BLaER1 treated with 17β-estradiol and CSF1 and Interleukin-3, amounts not matched to agents 10 nM and 100 nM (cell line): ENCODE measurements around the gene SPATA21.
"Not testable (repeated sequence)": the region's sequence is repeated elsewhere in the genome, so short reads cannot be mapped to it uniquely, and the experiment has no call there.

Experiments used
- H3K27ac ChIP-seq, 11 experiments: shearing (Covaris generic); formaldehyde crosslinking; 2 replicates each; pipeline ENCODE4 v1.8.1; 2022
- H3K27me3 ChIP-seq, 11 experiments: shearing (Covaris generic); formaldehyde crosslinking; 2 replicates each; pipeline ENCODE4 v1.8.1; 2022
- H3K36me3 ChIP-seq, 11 experiments: shearing (Covaris generic); formaldehyde crosslinking; 2 replicates each; pipeline ENCODE4 v1.8.1; 2022
- H3K4me1 ChIP-seq, 10 experiments: shearing (Covaris generic); formaldehyde crosslinking; 2 replicates each; pipeline ENCODE4 v1.8.1; 2022
- H3K4me2 ChIP-seq, 11 experiments: shearing (Covaris generic); formaldehyde crosslinking; 2 replicates each; pipeline ENCODE4 v1.8.1; 2022
- H3K4me3 ChIP-seq, 10 experiments: shearing (Covaris generic); formaldehyde crosslinking; 2 replicates each; pipeline ENCODE4 v1.8.1; 2022
- H3K9ac ChIP-seq, 11 experiments: shearing (Covaris generic); formaldehyde crosslinking; 2 replicates each; pipeline ENCODE4 v1.8.1; 2022
- H3K9me3 ChIP-seq, 11 experiments: shearing (Covaris generic); formaldehyde crosslinking; replicated peaks in 1 of 11; 2 replicates each; pipeline ENCODE4 v1.8.1; 2022
- H4K20me1 ChIP-seq, 11 experiments: shearing (Covaris generic); formaldehyde crosslinking; 2 replicates each; pipeline ENCODE4 v1.8.1; 2022
- Cebpa-rat ChIP-seq, 11 experiments: shearing (Covaris generic); IDR thresholded peaks; 2 replicates each; pipeline ENCODE4 v1.8.1; 2022

The SPATA21 gene

GRCh38 chr1:16474166-16474800 lies 37.1 kb upstream of the SPATA21 start:
- TF ChIP-seq Cebpa-rat (IDR thresholded peaks at IDR 0.05): no peak
- no peak overlapping the region for H3K4me3 ChIP-seq
- H3K27me3 ChIP-seq: no peaks in the 10 kb centered on the region
- peaks cover 0 to 19% (median 15%) of the 10 kb centered on the region in 10 experiments; a peak in 13 of 20 replicates for H3K4me1 ChIP-seq
- no peak overlapping the region for H3K4me2 ChIP-seq
- H3K36me3 ChIP-seq: peaks cover 14 to 91% (median 26%) of the 10 kb centered on the region in 11 experiments
- no peak overlapping the region for H3K9ac ChIP-seq
- H3K27ac ChIP-seq: no peak overlapping the region
- H3K9me3 ChIP-seq: no peaks in the 10 kb centered on the region
- peaks cover 0 to 69% (median 0%) of the 10 kb centered on the region in 11 experiments; a peak in 9 of 22 replicates for H4K20me1 ChIP-seq

- peaks cover 0 to 94% (median 0%) of the 10 kb centered on the region in 11 experiments; a peak in 7 of 22 replicates for H4K20me1 ChIP-seq
- no peak overlapping the region for H3K9ac ChIP-seq
- no peak for TF ChIP-seq Cebpa-rat (IDR thresholded peaks at IDR 0.05)
- H3K4me3 ChIP-seq: no peak overlapping the region
- no peaks in the 10 kb centered on the region for H3K9me3 ChIP-seq
- no peak overlapping the region for H3K4me2 ChIP-seq
- H3K4me1 ChIP-seq: no peaks in the 10 kb centered on the region; a peak in 1 of 20 replicates
- no peak overlapping the region for H3K27ac ChIP-seq
- H3K36me3 ChIP-seq: peaks cover 4 to 99% (median 31%) of the 10 kb centered on the region in 11 experiments; a peak in 20 of 22 replicates
- no peaks in the 10 kb centered on the region for H3K27me3 ChIP-seq
These were observed 31.3 kb upstream of the SPATA21 start for GRCh38 chr1:16468558-16468957.

GRCh38 chr1:16464917-16465625 lies 27.8 kb upstream of the SPATA21 start:
- Histone ChIP-seq H3K9ac (no peak overlapping the region), H3K9me3 (no peaks in the 10 kb centered on the region), H3K4me2 (no peak overlapping the region), H3K4me3 (no peak overlapping the region), H3K36me3 (peaks cover 32 to 99% (median 54%) of the 10 kb centered on the region in 11 experiments), H4K20me1 (peaks cover 0 to 100% (median 8%) of the 10 kb centered on the region in 11 experiments; a peak in 15 of 22 replicates), H3K27ac (no peak overlapping the region), H3K27me3 (no peaks in the 10 kb centered on the region), H3K4me1 (no peaks in the 10 kb centered on the region; a peak in 1 of 20 replicates)
- TF ChIP-seq Cebpa-rat (IDR thresholded peaks at IDR 0.05): no peak

- Histone ChIP-seq H3K4me3 (no peak overlapping the region), H3K4me1 (no peaks in the 10 kb centered on the region), H3K9ac (no peak overlapping the region), H3K36me3 (peaks cover 53 to 100% (median 72%) of the 10 kb centered on the region in 11 experiments), H4K20me1 (peaks cover 0 to 100% (median 20%) of the 10 kb centered on the region in 11 experiments; a peak in 16 of 22 replicates), H3K27ac (no peak overlapping the region), H3K4me2 (no peak overlapping the region), H3K27me3 (no peaks in the 10 kb centered on the region), H3K9me3 (no peaks in the 10 kb centered on the region)
- TF ChIP-seq Cebpa-rat (IDR thresholded peaks at IDR 0.05): no peak
These were observed 25.6 kb upstream of the SPATA21 start for GRCh38 chr1:16462773-16463330.

- H3K9ac ChIP-seq: no peak overlapping the region
- no peak for TF ChIP-seq Cebpa-rat (IDR thresholded peaks at IDR 0.05)
These were observed 24.5 kb upstream of the SPATA21 start for GRCh38 chr1:16461681-16462080.

GRCh38 chr1:16459352-16459925 lies 22.2 kb upstream of the SPATA21 start:
- no peak overlapping the region for H3K9ac ChIP-seq
- peaks cover 87 to 100% (median 98%) of the 10 kb centered on the region in 11 experiments for H3K36me3 ChIP-seq

More at GRCh38 chr1:16461681-16462080, 24.5 kb upstream of the SPATA21 start:
- Histone ChIP-seq H4K20me1 (peaks cover 0 to 100% (median 25%) of the 10 kb centered on the region in 11 experiments; a peak in 16 of 22 replicates), H3K4me3 (no peak overlapping the region), H3K9me3 (no peaks in the 10 kb centered on the region), H3K27ac (no peak overlapping the region), H3K27me3 (no peaks in the 10 kb centered on the region), H3K36me3 (peaks cover 65 to 100% (median 83%) of the 10 kb centered on the region in 11 experiments), H3K4me2 (no peak overlapping the region), H3K4me1 (no peaks in the 10 kb centered on the region)

GRCh38 chr1:16458831-16459230 lies 21.6 kb upstream of the SPATA21 start:
- peaks cover 93 to 100% (median 100%) of the 10 kb centered on the region in 11 experiments for H3K36me3 ChIP-seq

More at GRCh38 chr1:16459352-16459925, 22.2 kb upstream of the SPATA21 start:
- H3K9me3 ChIP-seq: no peaks in the 10 kb centered on the region
- H4K20me1 ChIP-seq: peaks cover 0 to 100% (median 47%) of the 10 kb centered on the region in 11 experiments; a peak in 18 of 22 replicates
- no peak overlapping the region for H3K4me3 ChIP-seq
- H3K4me2 ChIP-seq: no peak overlapping the region
- no peak for TF ChIP-seq Cebpa-rat (IDR thresholded peaks at IDR 0.05)
- H3K4me1 ChIP-seq: no peaks in the 10 kb centered on the region
- H3K27me3 ChIP-seq: no peaks in the 10 kb centered on the region
- no peak overlapping the region for H3K27ac ChIP-seq

GRCh38 chr1:16456151-16456550 lies 18.9 kb upstream of the SPATA21 start:
- H3K27me3 ChIP-seq, H3K4me3 ChIP-seq, H3K27ac ChIP-seq, H3K4me2 ChIP-seq, H3K9ac ChIP-seq, H3K9me3 ChIP-seq: not testable (repeated sequence)
- peaks cover 8 to 100% (median 58%) of the 10 kb centered on the region in 11 experiments; a peak in 20 of 22 replicates for H4K20me1 ChIP-seq
- peaks cover 0 to 14% (median 0%) of the 10 kb centered on the region in 10 experiments; a peak in 6 of 20 replicates for H3K4me1 ChIP-seq
- H3K36me3 ChIP-seq: peaks cover 96 to 100% (median 99%) of the 10 kb centered on the region in 11 experiments

More at GRCh38 chr1:16458831-16459230, 21.6 kb upstream of the SPATA21 start:
- H3K9me3 ChIP-seq: no peaks in the 10 kb centered on the region
- H3K27ac ChIP-seq: no peak overlapping the region
- 0 out of 22 replicates have a peak overlapping the region, but pooled peaks of 2 of the 11 experiments have one; percentile 6 to 8 for H3K9ac ChIP-seq
- TF ChIP-seq Cebpa-rat (IDR thresholded peaks at IDR 0.05): no peak
- no peaks in the 10 kb centered on the region for H3K4me1 ChIP-seq
- no peaks in the 10 kb centered on the region for H3K27me3 ChIP-seq
- H3K4me3 ChIP-seq: no peak overlapping the region
- H3K4me2 ChIP-seq: no peak overlapping the region
- peaks cover 0 to 100% (median 47%) of the 10 kb centered on the region in 11 experiments; a peak in 18 of 22 replicates for H4K20me1 ChIP-seq

- not testable (repeated sequence) for H3K27ac ChIP-seq, H3K9ac ChIP-seq, H3K4me2 ChIP-seq, H3K27me3 ChIP-seq, H3K9me3 ChIP-seq, H3K4me3 ChIP-seq
- Histone ChIP-seq H3K4me1 (peaks cover 0 to 26% (median 0%) of the 10 kb centered on the region in 10 experiments; a peak in 6 of 20 replicates), H3K36me3 (peaks cover 97 to 100% (median 99%) of the 10 kb centered on the region in 11 experiments), H4K20me1 (peaks cover 9 to 100% (median 63%) of the 10 kb centered on the region in 11 experiments; a peak in 20 of 22 replicates)
These were observed 17.7 kb upstream of the SPATA21 start for GRCh38 chr1:16454909-16455308.
